ENCODE measurements around the gene ZNRF3.

Gene ZNRF3

GRCh38 chr22:29098296-29098695, 214.9 kb downstream of the ZNRF3 start:
- no peak for DNase-seq

- DNase-seq, result no peak
Observed at GRCh38 chr22:29102300-29102699, 218.9 kb downstream of the ZNRF3 start.

GRCh38 chr22:29103121-29103520, 219.7 kb downstream of the ZNRF3 start:
- DNase-seq, result no peak

GRCh38 chr22:29105468-29105867, 222.1 kb downstream of the ZNRF3 start:
- no peak for DNase-seq

GRCh38 chr22:29106839-29107238, 223.5 kb downstream of the ZNRF3 start:
- DNase-seq, result no peak

Measured in stimulated activated CD4-positive, alpha-beta T cell treated with anti-CD3 and anti-CD28 coated beads, Interleukin-2, amount 100 ng/mL, for 48 hours (primary cell).